NT2/D1 (cell line): ENCODE data around the gene IDS.

ENCODE experiments used
- SUZ12 ChIP-seq: IDR thresholded peaks from 2 replicates; pipeline ENCODE4 v1.6.1; 2011; ENCODE audit not compliant: insufficient read length, insufficient read depth; ENCODE audit errors: extremely low read depth
- ZNF274 ChIP-seq: IDR thresholded peaks from 2 replicates; pipeline ENCODE4 v1.6.1; 2011; ENCODE audit warnings: mild to moderate bottlenecking, low read depth, low read length

GRCh38 chrX:149493567-149494562 is 11.2 kb downstream of the IDS start:
- TF ChIP-seq ZNF274 (no peak), SUZ12 (no peak)
